CD4-positive, alpha-beta T cell treated with Interleukin-1 beta for 1 hour (primary cell): ENCODE measurements around the gene OR1L8.
"Not testable (repeated sequence)": the region's sequence is repeated elsewhere in the genome, so short reads cannot be mapped to it uniquely, and the experiment has no call there.

Source experiments
- DNase-seq, 2 donors: peaks; one replicate each; pipeline ENCODE4 v3.0.0-alpha.2; 2020 to 2022

The OR1L8 gene, protein sequence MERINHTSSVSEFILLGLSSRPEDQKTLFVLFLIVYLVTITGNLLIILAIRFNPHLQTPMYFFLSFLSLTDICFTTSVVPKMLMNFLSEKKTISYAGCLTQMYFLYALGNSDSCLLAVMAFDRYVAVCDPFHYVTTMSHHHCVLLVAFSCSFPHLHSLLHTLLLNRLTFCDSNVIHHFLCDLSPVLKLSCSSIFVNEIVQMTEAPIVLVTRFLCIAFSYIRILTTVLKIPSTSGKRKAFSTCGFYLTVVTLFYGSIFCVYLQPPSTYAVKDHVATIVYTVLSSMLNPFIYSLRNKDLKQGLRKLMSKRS

DNA sequence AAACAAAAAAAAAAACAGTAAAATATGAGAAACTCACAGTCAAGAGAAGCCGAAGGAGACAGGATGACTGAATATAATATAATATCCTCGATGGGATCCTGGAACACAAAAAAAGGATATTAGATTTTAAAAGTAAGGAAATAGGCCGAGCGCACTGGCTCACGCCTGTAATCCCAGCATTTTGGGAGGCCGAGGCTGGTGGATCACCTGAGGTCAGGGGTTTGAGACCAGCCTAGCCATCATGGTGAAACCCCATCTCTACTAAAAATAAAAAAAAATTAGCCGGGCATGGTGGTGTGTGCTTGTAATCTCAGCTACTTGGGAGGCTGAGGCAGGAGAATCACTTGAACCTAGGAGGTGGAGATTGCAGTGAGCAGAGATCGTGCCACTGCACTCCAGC, at the start of gene OR1L8:
Gene OR1L8 (minus strand): TSS at position 101 of the 400 bp plus-strand sequence. CDS start 14,907 bp downstream, outside the sequence.
- DNase-seq = not testable (repeated sequence)

DNA sequence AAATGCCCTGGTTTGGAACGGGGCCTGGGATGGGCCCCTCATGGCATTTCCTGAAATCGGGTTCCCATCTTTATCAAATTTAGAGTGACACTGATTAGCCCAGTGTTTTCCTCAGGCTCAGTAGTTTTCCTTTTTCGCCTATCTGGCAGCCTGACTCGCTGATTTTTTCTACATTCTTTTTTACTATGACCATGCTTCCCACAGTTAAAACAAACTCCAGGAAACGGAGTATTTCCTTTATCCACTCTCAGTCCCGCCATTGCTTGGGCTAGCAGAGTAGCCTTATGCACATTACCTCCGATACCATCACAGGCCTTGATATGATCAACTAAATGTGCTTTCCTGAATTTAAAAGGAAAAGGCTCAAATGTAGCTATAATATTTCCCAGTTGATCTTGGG, 36.8 kb upstream of the OR1L8 start:
- no peak for DNase-seq

- no peak for DNase-seq
Observed at GRCh38 chr9:122614362-122614761, 31.2 kb upstream of the OR1L8 start, which contains the start of gene OR1Q1. Gene OR1Q1, plus strand, starts transcription at chr9:122614738. Its CDS starts 0 bp downstream, at chr9:122614738.

- DNase-seq = no peak
Observed at GRCh38 chr9:122609804-122610203, 26.6 kb upstream of the OR1L8 start.

DNA sequence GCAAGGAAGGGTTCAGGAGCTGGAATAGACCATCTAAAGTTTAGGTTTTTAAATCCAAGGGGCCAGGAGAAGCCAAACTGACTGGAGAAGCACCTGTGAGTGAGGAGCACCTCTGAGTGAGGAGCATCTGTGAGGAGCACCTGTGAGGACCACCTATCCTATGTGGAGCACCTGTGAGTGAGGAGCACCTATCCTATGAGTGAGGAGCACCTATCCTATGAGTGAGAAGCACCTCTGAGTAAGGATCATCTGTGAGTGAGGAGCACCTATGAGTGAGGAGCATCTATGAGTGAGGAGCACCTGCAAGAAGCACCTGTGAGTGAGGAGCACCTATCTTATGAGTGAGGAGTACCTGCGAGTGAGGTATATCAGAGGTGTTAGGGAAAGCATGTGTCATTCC, 23.4 kb upstream of the OR1L8 start:
- no peak for DNase-seq

GRCh38 chr9:122605691-122606090, 22.5 kb upstream of the OR1L8 start:
- DNase-seq = no peak

- no peak for DNase-seq
Observed at GRCh38 chr9:122580360-122580759, 2.8 kb downstream of the OR1L8 start.

DNA sequence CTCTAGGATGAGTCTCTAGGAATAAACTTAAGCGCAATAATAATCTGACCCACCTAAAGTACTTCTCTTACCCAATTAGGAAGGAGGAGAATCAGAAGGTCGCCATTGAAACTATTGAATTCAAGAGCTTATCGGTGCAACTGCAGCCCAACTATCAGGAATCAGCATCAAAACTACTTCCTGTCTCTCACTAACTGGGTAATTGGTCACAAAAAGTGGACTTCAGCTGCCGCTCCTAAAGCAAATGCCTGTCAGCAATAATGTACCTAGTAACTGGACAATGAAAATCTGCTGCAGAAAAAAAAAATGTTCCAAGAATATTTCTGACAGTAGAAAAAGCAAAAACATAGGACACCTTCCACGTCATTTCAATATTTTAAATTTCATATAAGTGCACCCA, 3.3 kb downstream of the OR1L8 start:
- DNase-seq = no peak

DNA sequence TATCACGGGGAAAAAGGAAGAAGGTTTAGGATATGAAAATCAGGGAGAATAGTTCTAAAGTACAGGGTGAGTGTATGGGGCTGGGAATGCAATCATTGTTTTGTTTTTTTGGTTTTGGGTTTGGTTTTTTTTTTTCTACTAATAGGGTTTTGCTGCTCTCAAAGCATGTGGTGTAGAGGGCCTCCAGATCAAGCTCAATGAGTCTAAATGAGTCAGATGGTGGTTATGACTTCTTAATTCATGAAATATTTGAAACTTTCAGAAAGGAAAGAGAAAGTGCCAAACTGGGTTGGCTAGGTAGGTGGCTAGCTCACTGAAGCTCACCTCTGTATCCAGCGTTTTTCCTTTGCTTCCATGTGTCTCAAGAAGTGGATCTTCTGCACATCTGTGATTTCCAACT, 10.7 kb downstream of the OR1L8 start:
- DNase-seq = no peak

- no peak for DNase-seq
Observed at GRCh38 chr9:122567901-122568300, 15.3 kb downstream of the OR1L8 start.

- no peak for DNase-seq
Observed at GRCh38 chr9:122562134-122562760, 20.9 kb downstream of the OR1L8 start.

DNA sequence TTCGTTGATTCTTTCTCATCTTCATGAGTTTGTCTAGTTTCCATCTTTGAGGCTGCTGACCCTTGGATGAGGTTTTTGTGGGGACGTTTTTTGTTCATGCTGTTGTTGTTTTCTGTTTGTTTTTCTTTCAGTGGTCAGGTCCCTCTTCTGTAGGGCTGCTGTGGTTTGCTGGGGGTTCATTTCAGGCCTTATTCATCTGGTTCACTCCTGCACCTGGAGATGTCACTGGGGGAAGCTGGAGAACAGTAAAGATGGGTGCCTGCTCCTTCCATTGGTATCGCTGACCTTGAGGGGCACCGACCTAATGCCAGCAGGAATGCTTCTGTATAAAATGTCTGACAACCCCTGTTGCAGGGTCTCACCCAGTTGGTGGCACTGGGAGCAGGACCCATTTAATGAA, 21.7 kb downstream of the OR1L8 start:
- DNase-seq = no peak

DNA sequence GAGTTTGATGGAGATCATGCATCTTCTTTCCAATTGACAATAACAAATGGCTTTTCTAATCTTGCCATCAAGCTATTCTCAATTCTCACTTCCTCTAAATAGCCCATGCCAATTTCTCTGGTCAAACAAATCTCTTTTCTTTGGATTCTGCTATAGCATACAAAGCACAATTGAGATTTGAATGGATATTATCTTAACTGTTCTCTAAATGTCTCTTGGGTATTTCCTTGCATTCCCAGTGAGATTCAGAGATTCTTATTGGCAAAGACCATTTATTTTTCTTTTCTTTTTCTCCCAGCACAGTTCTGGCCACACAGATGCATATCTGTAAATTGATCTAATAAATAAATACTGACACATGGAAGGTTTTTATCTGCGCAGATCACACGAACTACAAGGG, 30.4 kb downstream of the OR1L8 start, which contains the start of gene OR1N2:
Gene OR1N2 (plus strand): TSS at position 301 of the 400 bp plus-strand sequence. CDS start 100 bp downstream, outside the sequence.
- DNase-seq = no peak

DNA sequence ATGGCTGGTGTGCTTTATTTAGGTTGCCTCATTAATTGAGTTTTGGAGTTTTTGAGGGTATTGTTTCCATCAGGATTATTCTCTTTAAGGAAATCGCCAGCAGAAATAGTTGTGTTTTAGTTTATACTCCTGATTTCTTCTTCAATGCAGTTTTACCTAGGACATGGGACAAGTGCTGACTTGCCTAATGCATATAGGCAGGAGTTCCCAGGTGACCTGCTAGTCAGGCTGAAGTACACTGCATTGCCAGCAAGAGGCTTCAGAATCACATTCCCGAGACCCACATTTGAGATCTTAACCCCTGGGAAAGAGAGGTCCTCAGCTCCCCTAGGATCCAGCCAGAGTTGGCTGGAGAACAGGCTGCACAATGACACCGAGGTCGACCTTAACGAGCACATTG, 31.8 kb downstream of the OR1L8 start:
- no peak for DNase-seq

DNA sequence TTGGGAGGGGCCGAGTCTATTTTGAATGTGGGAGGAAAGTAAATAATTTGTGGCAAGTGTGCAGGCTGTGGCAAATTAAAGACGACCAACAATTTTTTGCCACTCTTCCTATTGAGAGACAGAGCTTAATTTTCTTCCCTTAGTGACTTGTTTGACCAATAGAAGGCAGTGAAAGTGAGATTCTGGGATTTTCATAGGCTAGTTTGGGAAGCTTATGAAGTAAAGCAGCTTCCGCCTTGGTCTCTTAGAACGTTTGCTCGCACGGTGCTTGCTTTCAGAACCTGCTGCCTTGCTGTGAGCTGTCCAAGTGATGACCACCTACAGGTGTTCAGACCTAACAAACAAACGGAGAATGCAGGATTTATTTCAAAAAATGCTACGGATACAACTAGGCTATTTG, 37.0 kb downstream of the OR1L8 start:
- DNase-seq = no peak

GRCh38 chr9:122538757-122539156, 44.4 kb downstream of the OR1L8 start:
- DNase-seq = no peak

DNA sequence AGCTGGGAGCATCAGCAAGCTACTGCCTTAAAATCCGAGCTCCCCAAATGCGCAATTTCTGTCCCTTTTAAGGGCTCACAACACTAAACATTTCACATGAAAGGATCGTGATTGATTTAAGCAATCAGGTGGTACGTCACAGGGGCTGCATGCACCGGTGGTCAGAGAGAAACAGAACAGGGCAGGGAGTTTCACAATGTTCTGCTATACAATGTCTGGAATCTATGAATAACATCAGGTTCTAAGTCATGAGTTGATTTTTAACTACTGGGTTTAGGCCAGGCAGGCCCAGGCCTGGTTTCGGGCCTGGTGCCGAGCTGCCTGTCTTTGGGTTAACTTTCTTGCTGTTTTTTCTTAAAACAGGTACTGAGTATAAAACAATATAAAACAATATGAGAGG, 46.1 kb downstream of the OR1L8 start:
- not testable (repeated sequence) for DNase-seq

GRCh38 chr9:122536134-122536533, 47.0 kb downstream of the OR1L8 start:
- no peak for DNase-seq

- not testable (repeated sequence) for DNase-seq
Observed at GRCh38 chr9:122531157-122531556, 52.0 kb downstream of the OR1L8 start.

GRCh38 chr9:122527193-122527592, 56.0 kb downstream of the OR1L8 start, which contains the start of gene OR1N1:
Gene OR1N1, minus strand, starts transcription at chr9:122527293. Its CDS starts 0 bp downstream, at chr9:122527293.
- no peak for DNase-seq

DNA sequence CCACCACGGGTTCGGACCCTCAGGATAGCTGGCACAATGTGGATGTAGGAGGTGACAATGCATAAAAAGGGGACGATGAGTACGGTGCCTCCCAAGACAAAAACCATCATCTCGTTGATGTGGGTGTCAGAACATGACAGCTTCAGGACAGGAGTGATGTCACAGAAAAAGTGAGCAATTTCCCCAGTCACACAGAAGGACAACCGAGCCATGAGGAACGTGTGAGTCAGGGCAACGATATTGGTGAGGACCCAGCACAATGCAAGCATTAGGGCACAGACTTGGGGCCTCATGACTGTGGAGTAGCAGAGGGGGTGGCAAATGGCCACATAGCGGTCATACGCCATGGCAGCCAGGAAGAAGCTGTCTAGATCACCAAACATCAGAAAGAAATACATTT, 56.6 kb downstream of the OR1L8 start:
- no peak for DNase-seq

- no peak for DNase-seq
Observed at GRCh38 chr9:122519376-122519775, 63.8 kb downstream of the OR1L8 start.

GRCh38 chr9:122518841-122519240, 64.3 kb downstream of the OR1L8 start, which contains the start of gene OR1J4:
Gene OR1J4, plus strand, starts transcription at chr9:122519141. Its CDS starts 0 bp downstream, at chr9:122519141.
- DNase-seq = no peak

DNA sequence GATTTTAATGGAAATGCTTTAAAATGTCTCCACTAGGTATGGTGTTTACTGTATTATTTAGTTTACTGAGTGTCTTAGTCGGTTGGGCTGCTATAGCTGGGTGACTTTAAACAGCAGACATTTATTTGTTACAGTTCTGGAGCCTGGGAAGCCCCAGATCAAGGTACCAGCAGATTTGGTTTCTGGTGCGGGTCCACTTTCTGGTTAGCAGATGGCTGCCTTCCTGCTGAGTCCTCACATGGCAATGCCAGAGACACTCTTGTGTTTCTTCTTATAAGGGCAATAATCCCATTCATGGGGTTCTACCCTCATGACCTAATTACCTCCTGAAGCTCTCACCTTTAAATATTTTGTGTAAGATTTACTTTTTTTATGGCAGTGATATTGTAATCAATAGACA, 65.0 kb downstream of the OR1L8 start:
- no peak for DNase-seq
